ENCODE measurements around the gene DLG2. TPM values are rescaled to one million over a fixed set of nuclear protein-coding genes. Genes with fewer than 3 reads are reported as not detected.

The DLG2 gene
- total RNA-seq, 1 donor from 2014 or later: 0.43 TPM

DNA sequence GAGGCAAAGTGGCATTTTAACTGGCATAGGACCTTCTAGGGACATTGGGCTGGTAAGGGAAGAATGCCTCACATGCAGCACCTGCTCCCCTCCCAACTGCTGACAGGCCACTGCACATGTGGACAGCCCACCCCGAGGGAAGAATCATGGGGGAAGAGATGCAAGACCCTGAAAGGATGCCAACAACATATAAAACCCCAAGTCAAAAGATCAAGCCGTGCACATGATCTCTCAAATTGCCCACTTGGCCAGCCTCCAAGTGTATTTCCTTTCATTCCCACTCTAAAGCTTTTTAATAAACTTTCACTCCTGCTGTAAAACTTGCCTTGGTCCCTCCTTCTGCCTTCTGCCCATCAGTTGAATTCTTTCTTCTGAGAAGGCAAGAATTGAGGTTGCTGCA, 1393.1 kb downstream of the DLG2 start:
- TF ChIP-seq, protein P1, sequence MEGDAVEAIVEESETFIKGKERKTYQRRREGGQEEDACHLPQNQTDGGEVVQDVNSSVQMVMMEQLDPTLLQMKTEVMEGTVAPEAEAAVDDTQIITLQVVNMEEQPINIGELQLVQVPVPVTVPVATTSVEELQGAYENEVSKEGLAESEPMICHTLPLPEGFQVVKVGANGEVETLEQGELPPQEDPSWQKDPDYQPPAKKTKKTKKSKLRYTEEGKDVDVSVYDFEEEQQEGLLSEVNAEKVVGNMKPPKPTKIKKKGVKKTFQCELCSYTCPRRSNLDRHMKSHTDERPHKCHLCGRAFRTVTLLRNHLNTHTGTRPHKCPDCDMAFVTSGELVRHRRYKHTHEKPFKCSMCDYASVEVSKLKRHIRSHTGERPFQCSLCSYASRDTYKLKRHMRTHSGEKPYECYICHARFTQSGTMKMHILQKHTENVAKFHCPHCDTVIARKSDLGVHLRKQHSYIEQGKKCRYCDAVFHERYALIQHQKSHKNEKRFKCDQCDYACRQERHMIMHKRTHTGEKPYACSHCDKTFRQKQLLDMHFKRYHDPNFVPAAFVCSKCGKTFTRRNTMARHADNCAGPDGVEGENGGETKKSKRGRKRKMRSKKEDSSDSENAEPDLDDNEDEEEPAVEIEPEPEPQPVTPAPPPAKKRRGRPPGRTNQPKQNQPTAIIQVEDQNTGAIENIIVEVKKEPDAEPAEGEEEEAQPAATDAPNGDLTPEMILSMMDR (IDR thresholded peaks at IDR 0.05): no peak
- Histone ChIP-seq H3K27me3 (no peaks in the 10 kb centered on the region), H3K36me3 (no peaks in the 10 kb centered on the region), H3K4me1 (no peaks in the 10 kb centered on the region), H3K4me3 (no peak overlapping the region), H3K27ac (no peak overlapping the region), H3K9me3 (no peaks in the 10 kb centered on the region)
- intact Hi-C loops (cut with DNase I): no loop called here
- no peak for DNase-seq (ENCODE audit: low spot score in 2 of 2)

DNA sequence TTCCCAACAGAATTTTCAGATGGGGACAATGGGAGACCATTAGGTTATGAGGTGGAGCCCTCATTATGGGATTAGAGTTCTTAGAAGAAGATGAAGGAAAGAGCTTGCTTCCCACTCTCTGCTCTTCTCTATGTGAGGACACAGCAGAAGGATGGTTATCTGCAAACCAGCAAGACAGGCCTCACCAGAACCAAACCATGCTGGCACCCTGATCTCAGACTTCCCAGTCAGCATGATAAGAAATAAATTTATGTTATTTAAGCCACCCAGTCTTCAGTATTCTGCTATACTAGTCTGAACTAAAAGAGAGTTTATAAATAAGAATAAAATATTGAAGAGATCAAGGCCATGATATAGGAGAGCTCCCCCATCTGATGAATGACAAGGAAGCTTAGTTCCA, 1394.6 kb downstream of the DLG2 start:
- TF ChIP-seq, protein P1 (IDR thresholded peaks at IDR 0.05): no peak
- Histone ChIP-seq H3K27me3 (no peaks in the 10 kb centered on the region), H3K4me1 (no peaks in the 10 kb centered on the region), H3K36me3 (no peaks in the 10 kb centered on the region), H3K4me3 (no peak overlapping the region), H3K9me3 (no peaks in the 10 kb centered on the region), H3K27ac (no peak overlapping the region)
- DNase-seq (ENCODE audit: low spot score in 2 of 2): no peak
- intact Hi-C loops (cut with DNase I): no loop called here

DNA sequence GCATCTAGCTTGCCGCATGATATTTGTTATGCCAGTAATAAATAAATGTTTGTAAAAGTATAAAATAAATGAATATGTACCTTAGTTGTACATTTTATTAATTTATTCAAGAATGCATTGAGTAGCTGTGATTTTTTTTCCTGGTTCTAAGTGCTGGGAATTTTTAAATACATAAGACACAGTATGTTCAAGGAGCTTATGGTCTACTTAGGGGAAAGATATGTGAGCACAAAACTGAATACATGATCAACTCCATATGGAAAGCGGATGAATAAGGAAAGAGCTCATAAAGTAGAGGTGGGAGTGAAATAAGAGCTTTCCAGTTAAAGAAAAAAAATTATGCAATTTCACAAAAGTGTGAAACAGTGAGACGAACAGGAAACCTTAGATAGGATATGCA, 1396.7 kb downstream of the DLG2 start:
- Histone ChIP-seq H3K9me3 (no peaks in the 10 kb centered on the region), H3K4me3 (no peak overlapping the region), H3K36me3 (no peaks in the 10 kb centered on the region), H3K27ac (no peak overlapping the region), H3K4me1 (no peaks in the 10 kb centered on the region), H3K27me3 (no peaks in the 10 kb centered on the region)
- intact Hi-C loops (cut with DNase I): no loop called here
- TF ChIP-seq, protein P1 (IDR thresholded peaks at IDR 0.05): no peak
- no peak for DNase-seq (ENCODE audit: low spot score in 2 of 2)

DNA sequence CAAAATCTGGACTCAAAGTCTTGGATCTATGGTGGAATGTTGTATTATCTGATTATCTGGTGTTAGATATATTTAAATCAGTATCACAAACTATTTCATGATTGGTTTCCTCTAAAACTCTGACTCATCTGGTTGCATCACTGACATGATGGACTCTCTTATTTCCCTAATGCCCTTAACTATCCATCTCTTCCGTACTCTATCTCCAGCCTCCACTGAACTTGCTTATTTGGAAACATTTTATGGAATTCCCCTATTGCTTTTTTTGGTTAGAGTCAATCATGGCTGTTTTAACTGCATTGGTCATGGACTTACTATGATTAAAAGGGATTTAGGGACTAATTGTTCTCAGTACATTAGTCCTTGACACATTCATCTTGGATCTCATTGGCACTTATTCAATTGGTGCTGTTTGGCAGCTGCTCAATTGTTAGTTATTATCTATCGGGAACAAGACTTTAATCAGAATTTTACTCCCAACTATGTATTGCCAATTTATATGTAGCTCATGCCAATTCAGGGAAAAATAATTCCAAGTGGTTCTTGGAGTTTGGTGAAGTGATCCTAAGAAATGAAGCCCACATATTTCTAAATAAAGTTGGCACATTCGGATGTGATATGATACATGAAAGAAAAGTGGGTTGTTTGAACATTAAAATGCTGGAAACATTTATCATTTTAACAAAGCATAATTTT, 1399.0 kb downstream of the DLG2 start:
- TF ChIP-seq, protein P1 (IDR thresholded peaks at IDR 0.05): no peak
- Histone ChIP-seq H3K9me3 (no peaks in the 10 kb centered on the region), H3K27me3 (no peaks in the 10 kb centered on the region), H3K4me3 (no peak overlapping the region), H3K36me3 (no peaks in the 10 kb centered on the region), H3K4me1 (no peaks in the 10 kb centered on the region), H3K27ac (no peak overlapping the region)
- DNase-seq (ENCODE audit: low spot score in 2 of 2): no peak
- intact Hi-C loops (cut with DNase I): no loop called here

- no peaks in the 10 kb centered on the region for H3K27me3 ChIP-seq
- TF ChIP-seq, protein P1 (IDR thresholded peaks at IDR 0.05): no peak
- intact Hi-C loops (cut with DNase I): no loop called here
- DNase-seq (ENCODE audit: low spot score in 2 of 2): no peak
- H3K4me3 ChIP-seq: no peak overlapping the region
- H3K4me1 ChIP-seq: no peaks in the 10 kb centered on the region
- no peak overlapping the region for H3K27ac ChIP-seq
- H3K9me3 ChIP-seq: no peaks in the 10 kb centered on the region
- no peaks in the 10 kb centered on the region for H3K36me3 ChIP-seq
Measured at GRCh38 chr11:84224042-84224441, 1403.1 kb downstream of the DLG2 start.

- DNase-seq (ENCODE audit: low spot score in 2 of 2): no peak
- TF ChIP-seq, protein P1 (IDR thresholded peaks at IDR 0.05): no peak
- Histone ChIP-seq H3K4me1 (peaks cover 0 to 3% of the 10 kb centered on the region in 2 donors), H3K36me3 (no peaks in the 10 kb centered on the region), H3K27me3 (no peaks in the 10 kb centered on the region), H3K27ac (no peak overlapping the region), H3K4me3 (no peak overlapping the region), H3K9me3 (no peaks in the 10 kb centered on the region)
- intact Hi-C loops (cut with DNase I): no loop called here
Measured at GRCh38 chr11:84218318-84218717, 1408.8 kb downstream of the DLG2 start.
